Measurements from ENCODE around the gene MAST3. TPM values are rescaled to one million over a fixed set of nuclear protein-coding genes. Genes with fewer than 3 reads are reported as not detected.

The MAST3 gene
- total RNA-seq, 1 donor from 2014 or later, result 4.6 TPM

- no peak overlapping the region for H3K4me3 ChIP-seq (ENCODE audit: low read depth, low read length)
- no peaks in the 10 kb centered on the region for H3K27me3 ChIP-seq (ENCODE audit: control insufficient read depth, insufficient read depth, low read length)
- DNase-seq (ENCODE audit: low read depth), result no peak
- H3K36me3 ChIP-seq (ENCODE audit: control insufficient read depth, insufficient read depth, low read length), result peaks cover 2% of the 10 kb centered on the region
- TF ChIP-seq CTCF (IDR thresholded peaks at IDR 0.05; ENCODE audit: insufficient read depth, low read length, poor library complexity, severe bottlenecking), result no peak
Measured at GRCh38 chr19:18120127-18120526, 22.5 kb downstream of the MAST3 start.

- no peaks in the 10 kb centered on the region for H3K27me3 ChIP-seq (ENCODE audit: control insufficient read depth, insufficient read depth, low read length)
- DNase-seq (ENCODE audit: low read depth), result no peak
- H3K4me3 ChIP-seq (ENCODE audit: low read depth, low read length), result no peak overlapping the region
- H3K36me3 ChIP-seq (ENCODE audit: control insufficient read depth, insufficient read depth, low read length), result peaks cover 2% of the 10 kb centered on the region
- no peak for TF ChIP-seq CTCF (IDR thresholded peaks at IDR 0.05; ENCODE audit: insufficient read depth, low read length, poor library complexity, severe bottlenecking)
Measured at GRCh38 chr19:18121166-18121565, 23.6 kb downstream of the MAST3 start.

- Histone ChIP-seq H3K36me3 (ENCODE audit: control insufficient read depth, insufficient read depth, low read length) (peaks cover 2% of the 10 kb centered on the region), H3K27me3 (ENCODE audit: control insufficient read depth, insufficient read depth, low read length) (no peaks in the 10 kb centered on the region)
Measured at GRCh38 chr19:18122424-18122823, 24.8 kb downstream of the MAST3 start.

GRCh38 chr19:18122860-18123795 is 25.6 kb downstream of the MAST3 start:
- Histone ChIP-seq H3K4me3 (ENCODE audit: low read depth, low read length) (no peak overlapping the region), H3K27me3 (ENCODE audit: control insufficient read depth, insufficient read depth, low read length) (no peaks in the 10 kb centered on the region), H3K36me3 (ENCODE audit: control insufficient read depth, insufficient read depth, low read length) (peaks cover 2% of the 10 kb centered on the region)
- no peak for DNase-seq (ENCODE audit: low read depth)
- TF ChIP-seq CTCF (IDR thresholded peaks at IDR 0.05; ENCODE audit: insufficient read depth, low read length, poor library complexity, severe bottlenecking), result no peak

More at GRCh38 chr19:18122424-18122823, 24.8 kb downstream of the MAST3 start:
- H3K4me3 ChIP-seq (ENCODE audit: low read depth, low read length), result no peak overlapping the region
- TF ChIP-seq CTCF (IDR thresholded peaks at IDR 0.05; ENCODE audit: insufficient read depth, low read length, poor library complexity, severe bottlenecking), result no peak
- no peak for DNase-seq (ENCODE audit: low read depth)

- TF ChIP-seq CTCF (IDR thresholded peaks at IDR 0.05; ENCODE audit: insufficient read depth, low read length, poor library complexity, severe bottlenecking), result no peak
- Histone ChIP-seq H3K27me3 (ENCODE audit: control insufficient read depth, insufficient read depth, low read length) (no peaks in the 10 kb centered on the region), H3K36me3 (ENCODE audit: control insufficient read depth, insufficient read depth, low read length) (peaks cover 2% of the 10 kb centered on the region), H3K4me3 (ENCODE audit: low read depth, low read length) (no peak overlapping the region)
- DNase-seq (ENCODE audit: low read depth), result no peak
Measured at GRCh38 chr19:18123819-18124218, 26.2 kb downstream of the MAST3 start.
